Neural cell (in vitro differentiated cells): ENCODE data around the gene GTF2E1.
"Not testable (repeated sequence)": the region's sequence is repeated elsewhere in the genome, so short reads cannot be mapped to it uniquely, and the experiment has no call there.

ENCODE experiments used
- CTCF ChIP-seq: fragments of 450-650 bp; IDR thresholded peaks from 2 replicates; pipeline ENCODE4 v1.5.1; 2014; ENCODE audit warnings: antibody characterized with exemption, mild to moderate bottlenecking, moderate library complexity; ENCODE audit not compliant: poor library complexity, severe bottlenecking
- EP300 ChIP-seq: fragments of 450-650 bp; conservative IDR thresholded peaks from 2 replicates; pipeline ENCODE4 v1.6.1; 2014; ENCODE audit warnings: antibody characterized with exemption, mild to moderate bottlenecking, moderate library complexity; ENCODE audit not compliant: poor library complexity, severe bottlenecking
- EZH2 ChIP-seq: fragments of 200-600, 300-800 bp; shearing (Covaris generic), sonication (generic); IDR thresholded peaks from 2 replicates; pipeline ENCODE4 v1.6.1; 2014; ENCODE audit warnings: antibody characterized with exemption, low read length, borderline replicate concordance, mild to moderate bottlenecking; ENCODE audit not compliant: insufficient read depth, poor library complexity, severe bottlenecking
- POLR2AphosphoS5 ChIP-seq: IDR thresholded peaks from 2 replicates; pipeline ENCODE4 v1.6.1; 2012
- SMC3 ChIP-seq: fragments of 450-650 bp; conservative IDR thresholded peaks from 2 replicates; pipeline ENCODE4 v1.6.1; 2014; ENCODE audit warnings: antibody characterized with exemption, mild to moderate bottlenecking, moderate library complexity; ENCODE audit not compliant: poor library complexity

DNA sequence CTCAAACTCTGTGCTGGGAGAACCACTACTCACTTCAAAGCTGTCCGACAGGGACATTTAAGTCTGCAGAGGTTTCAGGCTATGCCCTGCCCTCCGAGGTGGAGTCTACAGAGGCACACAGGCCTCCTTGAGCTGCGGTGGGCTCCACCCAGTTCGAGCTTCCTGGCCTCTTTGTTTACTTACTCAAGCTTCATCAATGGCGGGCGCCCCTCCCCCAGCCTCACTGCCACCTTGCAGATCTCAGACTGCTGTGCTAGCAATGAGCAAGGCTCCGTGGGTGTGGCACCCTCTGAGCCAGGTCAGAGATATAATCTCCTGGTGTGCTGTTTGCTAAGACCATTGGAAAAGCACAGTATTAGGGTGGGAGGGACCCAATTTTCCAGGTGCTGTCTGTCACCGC lies 4.5 kb upstream of the GTF2E1 start:
- TF ChIP-seq POLR2AphosphoS5, CTCF, EP300, EZH2, SMC3: not testable (repeated sequence)
